ENCODE results near the gene F2RL2. TPM values are rescaled to one million over a fixed set of nuclear protein-coding genes. Genes with fewer than 3 reads are reported as not detected.

Gene F2RL2
- total RNA-seq, 3 donors from 2014 or later: under 0.01 to 3.4 (median 2.9) TPM

GRCh38 chr5:76625087-76625815, 2.0 kb upstream of the F2RL2 start:
- intact Hi-C loops (cut with DNase I; ENCODE audit: low total_unique reads): no loop called here
- Histone ChIP-seq H3K9me3 (no peaks in the 10 kb centered on the region), H3K4me1 (no peaks in the 10 kb centered on the region), H3K27me3 (no peaks in the 10 kb centered on the region), H3K27ac (no peak overlapping the region), H3K36me3 (no peaks in the 10 kb centered on the region), H3K4me3 (no peak overlapping the region)
- no peak for DNase-seq (ENCODE audit: low spot score in 2 of 2)
- TF ChIP-seq POLR2A (IDR thresholded peaks at IDR 0.05) (no peak), POLR2AphosphoS5 (IDR thresholded peaks at IDR 0.05) (no peak)

GRCh38 chr5:76622076-76622475, 1.1 kb downstream of the F2RL2 start:
- H3K9me3 ChIP-seq: no peaks in the 10 kb centered on the region
- peak overlapping the region in 2 of 3 donors; percentile 32 to 43 for H3K4me3 ChIP-seq

GRCh38 chr5:76620166-76620565, 3.0 kb downstream of the F2RL2 start:
- H3K4me1 ChIP-seq: no peaks in the 10 kb centered on the region
- TF ChIP-seq CTCF (IDR thresholded peaks at IDR 0.05) (no peak), POLR2AphosphoS5 (IDR thresholded peaks at IDR 0.05) (no peak), POLR2A (IDR thresholded peaks at IDR 0.05) (no peak)
- H3K27ac ChIP-seq: no peak overlapping the region
- H3K4me3 ChIP-seq: no peak overlapping the region
- no peak for DNase-seq (ENCODE audit: low spot score in 2 of 2)
- H3K27me3 ChIP-seq: no peaks in the 10 kb centered on the region
- intact Hi-C loops (cut with DNase I; ENCODE audit: low total_unique reads): no loop called here
- no peaks in the 10 kb centered on the region for H3K9me3 ChIP-seq
- no peaks in the 10 kb centered on the region for H3K36me3 ChIP-seq

More at GRCh38 chr5:76622076-76622475, 1.1 kb downstream of the F2RL2 start:
- TF ChIP-seq POLR2A (IDR thresholded peaks at IDR 0.05): no peak
- no peak for TF ChIP-seq POLR2AphosphoS5 (IDR thresholded peaks at IDR 0.05)
- TF ChIP-seq CTCF (IDR thresholded peaks at IDR 0.05): no peak
- Histone ChIP-seq H3K27me3 (no peaks in the 10 kb centered on the region), H3K27ac (peak overlapping the region; percentile 28 to 46), H3K4me1 (no peaks in the 10 kb centered on the region), H3K36me3 (no peaks in the 10 kb centered on the region)
- no peak for DNase-seq (ENCODE audit: low spot score in 2 of 2)
- intact Hi-C loops (cut with DNase I; ENCODE audit: low total_unique reads): no loop called here

- no peak for TF ChIP-seq POLR2AphosphoS5 (IDR thresholded peaks at IDR 0.05)
- TF ChIP-seq POLR2A (IDR thresholded peaks at IDR 0.05): no peak
- TF ChIP-seq CTCF (IDR thresholded peaks at IDR 0.05): no peak
- H3K36me3 ChIP-seq: no peaks in the 10 kb centered on the region
- intact Hi-C loops (cut with DNase I; ENCODE audit: low total_unique reads): no loop called here
- H3K27me3 ChIP-seq: no peaks in the 10 kb centered on the region
- no peak for DNase-seq (ENCODE audit: low spot score in 2 of 2)
- no peak overlapping the region for H3K4me3 ChIP-seq
- no peak overlapping the region for H3K27ac ChIP-seq
- no peaks in the 10 kb centered on the region for H3K4me1 ChIP-seq
- no peaks in the 10 kb centered on the region for H3K9me3 ChIP-seq
Observed at GRCh38 chr5:76617675-76618074, 5.5 kb downstream of the F2RL2 start.

GRCh38 chr5:76617229-76617628, 6.0 kb downstream of the F2RL2 start:
- Histone ChIP-seq H3K4me3 (no peak overlapping the region), H3K27ac (no peak overlapping the region)
- intact Hi-C loops (cut with DNase I; ENCODE audit: low total_unique reads): no loop called here

More at GRCh38 chr5:76617229-76617628, 6.0 kb downstream of the F2RL2 start:
- no peaks in the 10 kb centered on the region for H3K4me1 ChIP-seq
- no peaks in the 10 kb centered on the region for H3K27me3 ChIP-seq
- H3K36me3 ChIP-seq: no peaks in the 10 kb centered on the region
- H3K9me3 ChIP-seq: no peaks in the 10 kb centered on the region
- no peak for TF ChIP-seq POLR2A (IDR thresholded peaks at IDR 0.05)
- no peak for TF ChIP-seq CTCF (IDR thresholded peaks at IDR 0.05)
- TF ChIP-seq POLR2AphosphoS5 (IDR thresholded peaks at IDR 0.05): no peak
- no peak for DNase-seq (ENCODE audit: low spot score in 2 of 2)
